GM18511 (cell line): ENCODE measurements around the gene SERPINE2.
A peak's percentile ranks its signal among the peaks of the same experiment; 100 is the strongest.

Source experiments
- ATAC-seq: cut with Tn5 transposase; IDR thresholded peaks from one replicate; pipeline ENCODE4 v1.9.1; 2021; ENCODE audit warnings: mild to moderate bottlenecking, moderate library complexity; ENCODE audit not compliant: unreplicated experiment

Gene SERPINE2, protein sequence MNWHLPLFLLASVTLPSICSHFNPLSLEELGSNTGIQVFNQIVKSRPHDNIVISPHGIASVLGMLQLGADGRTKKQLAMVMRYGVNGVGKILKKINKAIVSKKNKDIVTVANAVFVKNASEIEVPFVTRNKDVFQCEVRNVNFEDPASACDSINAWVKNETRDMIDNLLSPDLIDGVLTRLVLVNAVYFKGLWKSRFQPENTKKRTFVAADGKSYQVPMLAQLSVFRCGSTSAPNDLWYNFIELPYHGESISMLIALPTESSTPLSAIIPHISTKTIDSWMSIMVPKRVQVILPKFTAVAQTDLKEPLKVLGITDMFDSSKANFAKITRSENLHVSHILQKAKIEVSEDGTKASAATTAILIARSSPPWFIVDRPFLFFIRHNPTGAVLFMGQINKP

DNA sequence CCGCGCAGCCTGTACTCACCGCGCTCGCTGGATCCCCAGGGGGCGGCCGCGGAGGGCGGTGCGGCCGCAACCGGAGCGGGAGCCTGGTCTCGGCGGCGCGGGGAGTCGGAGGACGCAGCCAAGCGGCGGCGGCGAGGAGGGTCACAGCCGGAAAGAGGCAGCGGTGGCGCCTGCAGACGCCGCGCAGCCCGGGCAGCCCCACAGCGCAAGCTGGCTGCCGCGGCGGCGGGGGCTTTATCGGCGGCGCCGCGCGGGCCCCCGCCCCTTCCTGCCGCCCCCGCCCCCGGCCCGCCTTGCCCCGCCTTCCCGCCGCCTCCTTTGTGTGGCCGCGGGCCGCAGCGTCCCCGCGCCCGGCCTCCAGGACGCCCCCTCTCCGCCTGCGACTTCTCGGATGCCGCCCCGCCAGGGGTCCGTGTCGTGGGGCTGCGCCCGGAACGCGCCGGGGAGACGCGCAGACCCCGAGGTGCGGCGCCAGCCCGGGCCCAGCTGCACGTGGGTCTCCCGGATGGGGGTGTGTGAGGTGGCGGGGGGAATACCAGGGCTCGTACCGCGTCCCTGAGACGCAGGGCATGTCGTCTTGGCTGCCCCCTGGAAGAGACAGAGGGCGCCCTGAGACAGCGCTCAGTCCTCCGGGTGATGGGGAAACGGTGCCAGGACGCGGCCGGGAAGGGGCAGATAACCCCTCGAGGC, at the start of gene SERPINE2:
SERPINE2 (minus strand) TSS at position 207 of the 690 bp plus-strand sequence. CDS start 37,386 bp downstream, outside the sequence.
- peak; percentile 63 for ATAC-seq

DNA sequence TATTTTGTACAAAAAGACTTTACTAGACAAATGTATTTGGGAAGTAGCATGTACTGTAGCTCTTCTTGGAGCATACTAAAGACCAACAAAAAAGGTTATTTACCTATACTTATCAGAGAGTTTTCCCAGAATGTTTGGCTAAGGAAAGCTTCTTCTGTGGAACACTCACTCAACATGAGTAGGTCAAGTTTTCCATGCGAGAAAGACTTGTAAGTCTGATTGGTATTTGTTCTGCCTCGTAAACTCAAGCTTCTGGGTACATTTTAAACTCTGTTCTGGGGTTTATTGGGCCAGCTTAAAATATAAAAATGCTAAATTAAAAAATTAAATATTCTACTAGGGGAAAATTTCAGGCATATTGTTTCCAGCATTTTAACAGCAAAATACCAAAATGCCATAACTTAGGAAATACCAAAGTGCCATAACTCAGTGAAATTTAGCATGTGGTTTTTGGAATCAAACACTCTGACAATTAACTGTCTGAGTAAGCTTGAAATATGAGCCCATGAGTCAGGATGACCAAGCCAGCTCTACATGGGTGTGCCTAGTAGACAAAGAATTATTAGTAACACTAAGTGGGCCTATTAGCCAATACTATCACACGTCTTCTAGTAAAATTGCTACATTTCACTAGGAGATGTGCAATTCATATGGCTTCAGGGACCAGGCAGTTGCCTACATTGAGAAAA, 47.3 kb upstream of the SERPINE2 start:
- no peak for ATAC-seq

DNA sequence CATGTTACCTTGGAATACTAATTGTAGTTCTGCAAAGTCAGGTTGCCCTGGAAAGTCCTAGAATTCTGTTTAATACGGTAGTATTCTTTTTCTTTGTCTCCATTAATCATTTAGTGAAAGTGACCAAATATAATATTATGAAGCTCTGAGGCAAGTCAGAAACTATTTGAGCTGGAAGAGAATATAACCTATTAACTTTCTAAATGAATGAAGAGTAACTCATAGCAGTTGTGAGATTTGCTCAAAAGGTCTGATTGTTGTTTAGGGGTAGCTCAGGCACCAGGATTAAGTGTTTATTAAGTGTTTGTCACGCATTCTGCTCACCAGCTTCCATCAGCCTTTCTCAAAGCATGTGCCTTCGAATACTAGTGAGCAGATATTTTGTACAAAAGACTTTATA, 46.7 kb upstream of the SERPINE2 start:
- ATAC-seq, result no peak

DNA sequence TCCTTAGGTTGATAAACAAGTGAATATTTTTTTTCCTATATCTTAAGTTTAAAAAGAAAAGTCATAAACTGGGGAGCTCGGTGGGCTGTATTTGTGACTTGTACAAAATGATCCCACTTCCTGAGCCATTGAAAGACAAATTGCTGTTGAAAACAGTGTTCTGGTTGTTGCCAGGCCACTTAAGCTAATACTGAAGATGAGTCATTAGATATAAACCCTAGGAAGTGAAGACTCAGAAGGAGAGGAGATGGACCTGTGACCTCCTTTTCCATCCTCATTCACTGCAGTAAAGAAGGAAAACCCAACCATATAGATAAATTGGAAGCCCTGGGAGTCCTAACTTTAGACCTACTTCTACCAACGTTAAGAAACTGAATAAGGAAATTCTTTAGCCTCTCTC, 46.2 kb upstream of the SERPINE2 start:
- ATAC-seq, result no peak

DNA sequence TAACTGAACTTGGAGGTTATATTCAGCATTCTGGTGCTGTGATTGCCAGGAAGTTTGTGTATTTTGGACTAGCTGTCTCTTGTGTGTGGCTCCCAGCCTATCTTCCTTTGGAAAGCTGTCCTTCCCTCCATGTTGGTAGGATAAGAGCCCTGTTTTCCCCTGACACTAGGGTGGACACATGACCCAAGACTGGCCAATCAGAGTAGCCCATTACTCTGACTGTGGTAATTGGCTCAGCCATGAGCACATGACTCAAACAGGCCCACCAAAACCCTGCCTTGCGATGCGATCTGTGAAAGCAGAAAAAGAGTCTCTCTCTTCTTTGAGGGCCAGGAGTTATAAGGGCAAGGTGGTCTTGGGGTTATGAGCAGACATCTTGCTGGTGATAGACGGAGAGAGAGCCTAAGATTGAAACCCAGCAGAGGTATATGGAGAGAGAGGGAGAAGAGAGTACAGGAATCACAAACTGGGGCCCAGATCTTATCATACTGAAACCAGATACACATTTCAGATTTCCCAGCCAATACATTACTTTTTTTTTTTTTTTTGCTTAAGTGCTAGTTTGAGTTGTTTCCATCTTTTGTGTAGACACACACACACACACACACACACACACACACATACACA, 45.3 kb upstream of the SERPINE2 start:
- ATAC-seq, result no peak

DNA sequence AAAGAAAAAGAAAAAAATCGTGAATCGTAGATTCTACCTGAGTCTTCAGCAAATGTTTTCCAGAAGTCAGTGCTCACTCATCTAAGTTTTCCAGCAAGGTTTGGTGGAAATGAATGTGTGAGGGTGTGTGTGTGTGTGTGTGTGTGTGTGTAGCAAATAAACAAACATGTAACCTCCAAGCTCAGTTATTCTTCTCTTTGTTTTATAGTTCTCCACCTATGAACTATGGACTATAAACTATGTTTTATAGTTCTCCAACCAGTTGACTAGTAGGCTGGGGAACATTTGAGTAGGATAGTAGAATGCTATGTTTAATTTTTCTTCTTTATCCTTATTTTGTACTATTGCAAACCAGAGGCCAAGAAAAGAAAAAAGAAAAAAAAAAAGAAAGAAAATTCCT, 44.6 kb upstream of the SERPINE2 start:
- no peak for ATAC-seq

DNA sequence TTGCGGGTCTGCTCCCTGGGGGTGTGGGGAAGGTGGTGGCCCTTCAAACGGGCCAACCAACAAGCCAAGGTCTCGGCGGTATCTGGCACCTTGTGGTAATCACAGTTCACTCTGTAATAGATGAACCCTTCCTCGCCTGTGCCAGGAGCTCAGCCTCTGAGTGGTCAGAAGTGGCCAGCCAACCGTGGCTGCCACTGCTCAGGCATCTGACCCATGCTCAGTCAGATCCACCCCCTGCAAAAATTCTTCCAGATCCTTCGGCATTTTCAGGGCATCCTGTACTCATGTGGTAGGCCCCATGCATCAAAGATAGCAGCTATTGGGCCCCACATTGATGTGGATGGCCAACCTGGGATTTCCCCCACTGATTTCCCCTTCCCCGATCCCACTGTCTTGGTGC, 39.6 kb upstream of the SERPINE2 start:
- no peak for ATAC-seq

DNA sequence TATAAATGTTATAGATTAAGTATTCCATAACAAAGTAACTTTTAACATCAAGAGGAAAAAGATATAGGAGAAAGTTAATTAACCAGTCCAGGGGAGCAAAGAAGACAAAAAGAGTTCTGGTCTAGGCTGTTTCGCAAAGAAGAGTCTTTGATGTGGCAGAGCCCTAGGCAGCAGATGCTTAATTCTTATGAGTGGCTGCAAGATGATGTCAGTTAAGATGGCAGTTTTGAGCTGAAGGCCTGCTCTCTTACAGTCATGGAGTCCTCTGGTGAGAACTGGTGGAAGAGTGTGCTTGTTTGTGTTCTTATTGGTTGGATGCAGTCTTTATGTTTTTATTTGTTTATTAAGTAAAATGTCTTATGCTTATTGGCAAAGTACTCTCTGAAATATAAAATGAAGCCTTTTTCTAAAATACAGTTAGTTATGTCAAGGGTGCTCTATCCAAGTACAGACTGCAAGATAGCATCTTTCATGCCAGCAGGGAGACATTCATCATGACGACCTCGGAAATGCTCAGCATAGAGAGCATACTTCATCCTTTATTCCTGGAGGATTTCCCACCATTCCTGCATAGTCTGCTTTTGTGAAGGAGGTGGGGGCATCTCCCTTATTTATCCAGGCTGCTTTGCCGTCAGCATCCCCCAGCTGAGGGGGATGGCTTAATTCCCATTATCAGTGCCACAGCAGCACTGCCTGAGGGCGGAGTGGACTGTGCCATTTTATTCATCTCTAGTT, 38.9 kb upstream of the SERPINE2 start:
- no peak for ATAC-seq

DNA sequence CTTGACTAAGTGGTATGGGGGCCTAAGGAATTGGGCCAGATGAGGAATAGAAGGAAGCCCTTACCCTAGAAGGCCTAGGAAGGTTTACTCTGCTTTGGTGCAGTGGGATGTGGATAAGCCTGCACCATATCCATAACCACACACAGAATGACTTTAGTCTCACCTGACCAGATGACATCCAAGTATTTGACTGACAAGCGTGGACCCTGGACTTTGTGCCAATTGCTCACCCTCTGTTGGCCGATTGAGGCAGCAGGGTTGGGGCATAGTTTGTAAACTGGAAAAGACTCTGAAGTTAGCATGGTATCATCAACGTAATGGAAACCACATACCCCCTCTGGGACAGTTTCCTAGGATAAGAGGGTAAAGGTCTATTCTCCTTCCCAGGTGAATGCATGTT, 36.5 kb upstream of the SERPINE2 start:
- ATAC-seq, result no peak

DNA sequence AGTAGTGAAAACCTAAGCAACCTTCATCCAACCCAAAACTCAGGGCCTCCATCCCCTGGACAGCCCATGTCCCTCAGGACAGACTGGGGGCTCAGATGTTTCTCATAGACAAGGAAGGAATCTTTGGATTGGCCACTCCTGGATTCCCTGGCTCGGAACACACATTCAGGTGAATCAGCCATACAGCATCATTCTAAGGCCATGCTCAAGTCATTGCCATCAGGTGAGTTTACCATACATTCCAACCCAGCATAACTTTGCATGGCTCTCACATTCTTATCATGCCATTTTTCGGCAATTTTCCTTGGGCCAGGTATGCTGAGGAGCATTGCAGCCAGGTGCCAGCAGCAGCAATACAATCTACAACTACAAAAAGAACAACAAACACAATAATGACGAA, 34.6 kb upstream of the SERPINE2 start:
- ATAC-seq, result no peak

DNA sequence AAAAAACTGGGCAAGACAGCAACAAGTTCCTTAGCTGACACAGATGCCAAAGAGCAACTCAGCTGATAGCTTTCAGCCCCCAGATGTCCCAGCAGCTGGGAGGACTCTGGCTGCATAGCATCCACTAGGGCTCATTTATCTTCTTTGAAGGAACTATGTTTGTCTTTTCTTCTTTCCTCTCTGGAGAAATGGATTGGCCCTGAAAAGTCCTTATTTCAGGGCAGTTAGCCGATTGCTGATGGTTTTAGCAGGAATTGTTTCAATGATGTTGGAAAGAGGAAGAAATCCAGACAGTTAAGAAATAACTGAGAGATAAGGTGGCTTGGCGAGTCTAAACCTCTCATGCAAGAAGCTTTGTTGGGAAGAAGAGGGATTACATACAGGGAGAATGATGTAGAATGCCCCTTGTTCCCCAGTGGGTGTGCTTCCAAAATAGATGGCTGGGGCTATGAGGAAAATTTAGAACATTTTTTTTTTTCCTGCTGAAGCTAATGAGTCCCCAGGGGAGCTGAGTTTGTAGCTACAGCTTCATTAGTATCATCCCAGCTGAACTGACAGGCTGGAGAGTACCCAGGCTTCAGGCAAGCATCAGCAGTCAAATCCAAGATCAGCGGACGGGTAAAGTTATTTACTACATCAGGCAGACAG, 33.6 kb upstream of the SERPINE2 start:
- ATAC-seq, result no peak

DNA sequence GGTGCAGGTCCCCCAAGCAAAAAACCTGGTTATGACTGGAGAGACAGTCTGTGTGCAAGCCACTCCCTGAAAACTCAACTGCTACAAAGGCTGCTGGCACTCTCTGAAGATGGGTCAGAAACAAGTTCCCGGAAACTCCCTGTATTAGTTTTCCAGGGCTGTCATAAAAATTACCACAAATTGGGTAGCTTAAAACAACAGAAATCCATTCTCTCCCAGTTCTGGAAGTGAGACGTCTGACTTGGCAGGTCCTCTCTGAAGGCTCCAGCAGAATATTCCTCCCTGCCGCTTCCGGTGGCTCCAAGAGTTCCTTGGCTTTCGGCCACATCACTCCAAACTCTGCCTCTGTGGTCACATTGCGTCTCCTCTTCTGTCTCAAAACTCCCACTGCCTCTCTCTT, 30.1 kb upstream of the SERPINE2 start:
- ATAC-seq, result no peak

DNA sequence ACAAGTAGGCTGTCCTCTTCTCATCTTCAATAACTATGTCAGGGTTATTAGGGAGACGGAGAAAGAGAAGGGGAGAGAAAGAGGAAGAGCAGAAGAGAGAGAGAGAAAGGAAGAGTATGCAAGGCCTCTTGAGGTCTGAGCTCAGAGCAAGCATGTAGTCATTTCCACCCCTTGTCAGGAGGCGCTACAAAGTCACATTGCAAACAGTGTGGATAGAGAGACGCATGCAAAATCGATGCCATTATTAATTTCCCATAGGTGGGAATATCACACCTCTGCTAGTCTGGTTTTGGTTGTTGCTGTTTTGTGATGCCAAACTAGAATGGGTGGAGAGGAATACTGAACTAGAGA, 24.2 kb upstream of the SERPINE2 start:
- peak; percentile 50 for ATAC-seq

DNA sequence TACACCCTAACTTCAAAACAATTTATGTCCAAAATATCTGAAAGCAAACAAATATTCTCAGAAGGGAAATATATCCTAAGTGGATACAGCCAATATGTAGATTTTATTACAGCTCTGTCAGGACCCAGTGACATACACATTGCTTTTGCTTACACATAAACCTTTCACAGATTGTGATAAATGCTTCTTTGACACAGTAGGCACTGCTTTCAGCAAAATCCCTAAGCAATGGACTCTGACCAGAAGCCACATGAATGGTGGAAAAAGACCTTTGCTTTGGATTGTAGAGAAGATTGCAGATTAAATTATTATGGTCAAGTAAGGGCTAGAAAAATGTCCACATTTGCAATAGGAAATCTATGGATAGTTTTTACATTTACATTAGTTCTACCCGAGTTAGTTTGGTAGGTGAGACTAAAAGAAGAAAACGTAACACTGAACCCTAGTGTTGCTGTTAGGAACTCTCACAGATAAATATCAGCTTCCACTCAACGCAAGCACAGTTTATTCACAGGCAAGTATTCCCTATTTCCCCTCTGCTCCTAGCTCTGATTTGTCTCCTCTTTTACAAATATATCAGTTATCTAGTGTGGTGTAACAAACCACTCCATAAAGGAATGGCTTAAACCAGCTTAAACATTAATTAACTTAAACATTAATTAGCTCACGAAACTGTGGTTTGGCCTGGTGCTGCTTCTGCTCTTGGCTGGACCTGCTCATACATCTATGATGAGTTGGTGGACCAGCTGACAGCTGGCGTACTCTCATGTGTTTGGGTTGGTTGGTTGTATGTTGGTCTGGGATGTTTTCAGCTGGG, 23.6 kb upstream of the SERPINE2 start:
- peak; percentile 86 for ATAC-seq

DNA sequence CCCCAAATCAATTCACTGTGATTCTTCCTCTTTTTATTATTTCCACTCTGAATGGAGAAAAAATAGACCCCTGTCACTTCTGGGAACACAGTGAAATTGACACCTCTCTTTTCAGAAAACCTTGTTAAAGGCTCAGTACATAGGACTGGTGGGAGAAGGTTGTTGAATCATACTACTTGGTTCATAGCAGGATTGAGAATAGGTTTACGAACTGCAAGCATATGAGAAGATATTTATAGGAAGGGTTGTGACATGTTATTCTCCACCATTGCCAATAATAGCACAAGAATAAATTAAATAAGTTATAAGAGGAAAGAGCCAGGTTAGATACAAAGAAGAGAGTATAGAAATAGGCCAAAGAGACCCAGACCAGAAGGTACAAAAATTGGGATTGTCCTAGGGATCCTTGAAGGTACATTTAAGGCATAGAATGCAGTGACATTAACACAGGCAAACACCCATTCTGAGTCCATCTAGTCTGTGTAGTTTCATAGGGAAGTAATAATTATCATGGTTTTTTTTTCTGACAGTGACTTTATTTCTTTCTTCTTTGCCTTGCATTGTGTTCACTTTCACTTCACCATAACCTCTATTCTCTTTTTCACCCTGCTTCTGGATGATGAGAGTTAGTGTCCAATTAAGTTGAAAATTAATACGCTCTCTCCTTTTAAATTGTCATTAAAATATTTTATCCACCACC, 21.8 kb upstream of the SERPINE2 start:
- ATAC-seq, result no peak

DNA sequence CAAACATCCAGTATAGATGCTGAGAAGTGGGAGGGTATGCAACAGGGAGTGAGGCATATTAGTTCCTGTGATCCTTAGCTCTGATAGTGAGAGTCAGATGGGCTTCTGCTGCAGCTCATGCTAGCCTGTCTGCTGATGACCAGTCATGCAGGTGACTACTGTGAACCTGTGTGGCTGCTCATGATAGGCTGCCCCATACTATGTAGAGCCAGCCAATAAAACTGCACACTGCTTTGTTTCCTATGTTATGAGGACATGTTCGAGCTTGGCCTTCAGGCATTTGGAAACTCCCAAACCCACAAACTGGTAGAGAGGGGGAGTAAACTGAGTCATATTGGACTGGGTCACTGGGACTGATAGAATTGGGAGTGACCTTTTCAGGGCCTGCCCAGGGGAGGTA, 20.1 kb upstream of the SERPINE2 start:
- no peak for ATAC-seq

DNA sequence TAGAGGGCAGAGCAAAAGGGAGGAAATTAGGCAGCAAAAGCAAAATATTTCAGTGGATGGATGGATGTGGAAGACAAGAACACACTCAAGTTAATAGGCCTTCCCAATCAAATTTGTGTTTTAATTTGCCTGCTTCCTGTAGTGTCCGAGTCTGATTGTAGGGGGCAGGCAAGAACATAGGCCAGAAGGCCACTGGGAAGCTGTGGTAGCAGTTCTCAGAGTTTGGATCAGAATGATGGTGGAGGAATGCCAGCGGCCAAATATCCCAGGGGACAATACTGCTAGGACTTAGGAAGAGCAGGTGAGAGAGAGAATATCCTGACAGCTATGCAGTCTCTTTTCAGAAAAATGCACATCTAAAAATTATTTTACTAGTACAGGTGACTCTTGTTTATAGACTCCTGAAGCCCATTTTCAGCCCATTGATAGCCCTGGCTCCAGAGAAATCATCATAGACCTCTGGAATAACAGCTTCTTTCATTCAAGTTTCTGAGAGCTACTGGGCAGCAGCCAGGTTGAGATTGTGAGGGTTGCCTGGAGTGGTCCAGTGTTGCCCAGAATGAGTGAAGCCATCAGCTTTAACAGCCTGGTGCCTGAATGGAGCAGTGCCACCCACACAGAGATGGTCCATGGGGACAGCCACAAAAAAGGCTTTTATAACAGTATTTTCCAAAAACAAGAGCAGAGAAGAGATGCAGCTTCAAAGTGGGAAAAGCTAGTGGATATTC, 19.1 kb upstream of the SERPINE2 start:
- ATAC-seq, result no peak

DNA sequence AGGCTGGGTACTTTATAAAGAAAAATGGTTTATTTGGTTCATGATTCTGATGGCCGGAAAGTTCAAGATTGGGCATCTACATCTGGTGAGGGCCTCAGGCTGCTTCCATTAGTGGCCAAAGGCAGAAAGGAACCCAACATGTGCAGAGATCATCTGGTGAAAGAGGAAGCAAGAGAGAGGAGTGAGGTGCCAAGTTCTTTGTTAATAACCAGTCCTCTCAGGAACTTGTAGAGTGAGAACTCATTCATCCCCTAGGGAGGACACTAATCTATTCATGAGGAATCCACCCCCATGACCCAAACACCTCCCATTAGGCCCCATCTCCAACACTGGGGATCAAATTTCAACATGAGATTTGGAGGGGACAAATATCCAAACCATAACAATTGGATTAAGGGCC, 17.8 kb upstream of the SERPINE2 start:
- ATAC-seq, result no peak
